A549 (cell line): ENCODE results near the gene RTN4R.

ENCODE experiments used
- CHD4 ChIP-seq: fragments of 200-600 bp; sonication (generic); IDR thresholded peaks from 2 replicates; pipeline ENCODE4 v1.6.1; 2016; ENCODE audit warnings: antibody characterized with exemption, mild to moderate bottlenecking, borderline replicate concordance
- EP300 ChIP-seq, 2 experiments: fragments of >200 bp; sonication (Bioruptor Twin); formaldehyde crosslinking; IDR thresholded peaks; 2 replicates in 1 of 2; 3 replicates in 1 of 2; pipeline ENCODE4 v1.6.1; 2016 to 2017
- HOXB5 ChIP-seq: fragments of 250-450 bp; sonication (Bioruptor Pico); IDR thresholded peaks from 2 replicates; pipeline ENCODE4 v1.5.0; 2020; ENCODE audit warnings: mild to moderate bottlenecking, moderate library complexity
- MAFK ChIP-seq: fragments of 450-650 bp; IDR thresholded peaks from 2 replicates; pipeline ENCODE4 v1.6.1; 2014; ENCODE audit not compliant: partially characterized antibody
- NFE2L2 ChIP-seq: fragments of 150-350 bp; conservative IDR thresholded peaks from 2 replicates; pipeline ENCODE4 v1.6.1; 2014; ENCODE audit warnings: low read length
- POLR2A ChIP-seq: IDR thresholded peaks from 2 replicates; pipeline ENCODE4 v1.6.1; 2012; ENCODE audit warnings: mild to moderate bottlenecking, low read length
- TF ChIP-seq, protein P1 (sequence below): fragments of >200 bp; sonication (Bioruptor Twin); formaldehyde crosslinking; IDR thresholded peaks from 3 replicates; pipeline ENCODE4 v1.5.1; 2016
- TF ChIP-seq, protein P2 (sequence below): fragments of 200-600 bp; sonication (generic); IDR thresholded peaks from 2 replicates; pipeline ENCODE4 v1.6.1; 2016; ENCODE audit warnings: antibody characterized with exemption, mild to moderate bottlenecking, moderate library complexity

DNA sequence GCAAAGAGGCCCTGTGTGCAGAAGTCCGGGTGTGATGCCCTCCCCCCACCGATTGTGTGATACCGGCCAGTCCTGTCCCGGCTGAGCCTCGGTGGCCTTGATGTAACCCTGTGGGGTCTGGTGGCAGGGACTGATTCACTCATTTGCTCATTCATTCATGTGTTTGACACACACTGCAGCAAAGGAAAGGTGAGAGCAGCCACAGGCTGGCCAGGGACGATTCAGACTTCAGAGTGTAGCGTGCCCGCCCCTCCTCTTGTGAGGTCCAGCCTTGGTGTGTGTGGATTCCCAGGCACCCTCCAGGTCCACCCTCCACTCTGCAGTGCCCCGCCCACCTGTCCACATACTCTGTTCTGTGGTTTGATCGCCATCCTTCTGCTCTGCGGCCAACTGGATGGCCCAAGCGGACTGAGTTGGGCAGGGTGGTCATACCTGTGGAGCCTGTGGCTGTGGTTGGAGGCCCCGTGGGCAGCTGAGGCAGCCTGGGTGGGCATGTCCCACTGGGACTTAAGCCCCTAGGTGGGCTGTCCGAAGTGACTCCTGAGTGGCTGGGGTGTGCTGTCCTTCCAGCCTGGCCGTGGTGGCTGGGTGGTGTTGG lies 59.3 kb downstream of the RTN4R start:
- TF ChIP-seq, protein P1, sequence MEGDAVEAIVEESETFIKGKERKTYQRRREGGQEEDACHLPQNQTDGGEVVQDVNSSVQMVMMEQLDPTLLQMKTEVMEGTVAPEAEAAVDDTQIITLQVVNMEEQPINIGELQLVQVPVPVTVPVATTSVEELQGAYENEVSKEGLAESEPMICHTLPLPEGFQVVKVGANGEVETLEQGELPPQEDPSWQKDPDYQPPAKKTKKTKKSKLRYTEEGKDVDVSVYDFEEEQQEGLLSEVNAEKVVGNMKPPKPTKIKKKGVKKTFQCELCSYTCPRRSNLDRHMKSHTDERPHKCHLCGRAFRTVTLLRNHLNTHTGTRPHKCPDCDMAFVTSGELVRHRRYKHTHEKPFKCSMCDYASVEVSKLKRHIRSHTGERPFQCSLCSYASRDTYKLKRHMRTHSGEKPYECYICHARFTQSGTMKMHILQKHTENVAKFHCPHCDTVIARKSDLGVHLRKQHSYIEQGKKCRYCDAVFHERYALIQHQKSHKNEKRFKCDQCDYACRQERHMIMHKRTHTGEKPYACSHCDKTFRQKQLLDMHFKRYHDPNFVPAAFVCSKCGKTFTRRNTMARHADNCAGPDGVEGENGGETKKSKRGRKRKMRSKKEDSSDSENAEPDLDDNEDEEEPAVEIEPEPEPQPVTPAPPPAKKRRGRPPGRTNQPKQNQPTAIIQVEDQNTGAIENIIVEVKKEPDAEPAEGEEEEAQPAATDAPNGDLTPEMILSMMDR, result no peak
- no peak for TF ChIP-seq NFE2L2
- no peak for TF ChIP-seq POLR2A
- no peak for TF ChIP-seq CHD4
- no peak for TF ChIP-seq MAFK
- TF ChIP-seq, protein P2, sequence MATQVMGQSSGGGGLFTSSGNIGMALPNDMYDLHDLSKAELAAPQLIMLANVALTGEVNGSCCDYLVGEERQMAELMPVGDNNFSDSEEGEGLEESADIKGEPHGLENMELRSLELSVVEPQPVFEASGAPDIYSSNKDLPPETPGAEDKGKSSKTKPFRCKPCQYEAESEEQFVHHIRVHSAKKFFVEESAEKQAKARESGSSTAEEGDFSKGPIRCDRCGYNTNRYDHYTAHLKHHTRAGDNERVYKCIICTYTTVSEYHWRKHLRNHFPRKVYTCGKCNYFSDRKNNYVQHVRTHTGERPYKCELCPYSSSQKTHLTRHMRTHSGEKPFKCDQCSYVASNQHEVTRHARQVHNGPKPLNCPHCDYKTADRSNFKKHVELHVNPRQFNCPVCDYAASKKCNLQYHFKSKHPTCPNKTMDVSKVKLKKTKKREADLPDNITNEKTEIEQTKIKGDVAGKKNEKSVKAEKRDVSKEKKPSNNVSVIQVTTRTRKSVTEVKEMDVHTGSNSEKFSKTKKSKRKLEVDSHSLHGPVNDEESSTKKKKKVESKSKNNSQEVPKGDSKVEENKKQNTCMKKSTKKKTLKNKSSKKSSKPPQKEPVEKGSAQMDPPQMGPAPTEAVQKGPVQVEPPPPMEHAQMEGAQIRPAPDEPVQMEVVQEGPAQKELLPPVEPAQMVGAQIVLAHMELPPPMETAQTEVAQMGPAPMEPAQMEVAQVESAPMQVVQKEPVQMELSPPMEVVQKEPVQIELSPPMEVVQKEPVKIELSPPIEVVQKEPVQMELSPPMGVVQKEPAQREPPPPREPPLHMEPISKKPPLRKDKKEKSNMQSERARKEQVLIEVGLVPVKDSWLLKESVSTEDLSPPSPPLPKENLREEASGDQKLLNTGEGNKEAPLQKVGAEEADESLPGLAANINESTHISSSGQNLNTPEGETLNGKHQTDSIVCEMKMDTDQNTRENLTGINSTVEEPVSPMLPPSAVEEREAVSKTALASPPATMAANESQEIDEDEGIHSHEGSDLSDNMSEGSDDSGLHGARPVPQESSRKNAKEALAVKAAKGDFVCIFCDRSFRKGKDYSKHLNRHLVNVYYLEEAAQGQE, result no peak
- no peak for TF ChIP-seq HOXB5 (CRISPR knock-in tag)
- no peak for TF ChIP-seq EP300 (IDR thresholded peaks at IDR 0.05)
